Fibroblast of skin of right biceps (primary cell): ENCODE data around the gene AP5M1.
"Not testable (repeated sequence)": the region's sequence is repeated elsewhere in the genome, so short reads cannot be mapped to it uniquely, and the experiment has no call there.

Source experiments
- DNase-seq: peaks from one replicate; pipeline ENCODE4 v3.0.0-alpha.2; 2013

The AP5M1 gene, protein sequence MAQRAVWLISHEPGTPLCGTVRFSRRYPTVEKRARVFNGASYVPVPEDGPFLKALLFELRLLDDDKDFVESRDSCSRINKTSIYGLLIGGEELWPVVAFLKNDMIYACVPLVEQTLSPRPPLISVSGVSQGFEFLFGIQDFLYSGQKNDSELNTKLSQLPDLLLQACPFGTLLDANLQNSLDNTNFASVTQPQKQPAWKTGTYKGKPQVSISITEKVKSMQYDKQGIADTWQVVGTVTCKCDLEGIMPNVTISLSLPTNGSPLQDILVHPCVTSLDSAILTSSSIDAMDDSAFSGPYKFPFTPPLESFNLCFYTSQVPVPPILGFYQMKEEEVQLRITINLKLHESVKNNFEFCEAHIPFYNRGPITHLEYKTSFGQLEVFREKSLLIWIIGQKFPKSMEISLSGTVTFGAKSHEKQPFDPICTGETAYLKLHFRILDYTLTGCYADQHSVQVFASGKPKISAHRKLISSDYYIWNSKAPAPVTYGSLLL

DNA sequence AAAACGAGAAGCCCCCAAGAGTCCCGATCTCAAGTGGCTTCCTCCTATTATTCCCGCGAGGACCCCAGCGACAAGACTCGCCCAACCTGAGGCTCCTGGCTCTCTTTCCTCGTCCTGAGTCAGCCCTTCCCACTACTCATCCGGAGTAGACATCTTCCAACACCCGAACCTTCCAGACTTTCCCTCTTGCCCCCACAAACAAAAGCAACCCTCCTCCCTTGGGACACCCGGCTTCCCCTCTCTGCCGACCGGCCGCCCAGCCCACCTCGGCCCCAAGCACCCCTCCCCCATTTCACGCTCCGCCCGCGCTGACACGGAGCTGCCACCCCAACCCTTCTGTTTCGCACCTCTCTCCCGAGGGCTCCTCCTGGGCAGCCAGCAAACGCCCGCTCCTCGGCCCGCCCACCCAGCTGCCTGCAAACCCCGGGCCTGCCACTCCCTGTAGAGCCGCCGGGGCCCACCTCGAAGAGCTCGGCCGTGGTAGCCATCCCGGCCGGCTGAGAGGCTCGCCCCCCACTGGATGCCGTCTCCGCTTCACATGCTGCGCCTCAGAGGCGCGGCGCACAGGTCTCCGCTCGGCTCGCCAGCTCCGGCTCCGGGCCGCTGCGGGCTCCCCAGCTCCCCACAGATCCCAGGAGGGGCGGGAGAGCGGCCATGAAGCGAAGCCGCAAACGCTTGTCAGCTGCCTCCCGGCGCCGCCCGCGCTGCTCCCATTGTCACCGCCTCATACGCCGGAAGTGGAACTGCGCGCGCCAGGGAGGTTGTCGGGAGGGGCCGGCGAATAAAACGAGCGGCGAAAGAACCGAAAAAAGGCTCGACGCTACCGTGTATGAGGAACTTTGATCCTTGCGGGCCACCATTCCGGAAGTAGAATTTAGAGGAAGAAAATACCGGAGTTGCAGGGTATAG, at the start of gene AP5M1, which contains the start of gene EXOC5:
Gene AP5M1 (plus strand): TSS at position 811 of the 909 bp plus-strand sequence. CDS start 344 bp downstream, outside the sequence.
Gene EXOC5 (minus strand): TSS at position 745 of the 909 bp plus-strand sequence. CDS start 257 bp downstream, at position 488.
- peak; percentile 95 for DNase-seq

DNA sequence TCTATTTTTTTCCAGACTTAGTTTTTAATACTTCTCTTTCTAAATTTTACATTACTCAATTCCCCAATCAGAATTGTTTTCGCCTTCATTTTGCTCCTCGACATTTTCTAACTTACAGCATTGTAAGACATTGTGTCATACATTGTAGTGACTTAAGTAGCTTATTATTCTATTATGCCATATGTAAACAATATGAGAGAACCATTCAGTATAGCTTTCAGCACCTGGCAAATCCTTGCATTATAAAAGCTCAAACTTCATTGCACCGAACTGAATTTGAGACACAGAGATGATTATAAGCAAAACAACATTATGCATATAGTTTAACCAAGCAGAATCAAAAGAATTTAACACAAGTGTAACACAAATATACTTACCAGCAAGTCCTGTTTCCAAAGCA, 46.8 kb upstream of the AP5M1 start:
- no peak for DNase-seq

DNA sequence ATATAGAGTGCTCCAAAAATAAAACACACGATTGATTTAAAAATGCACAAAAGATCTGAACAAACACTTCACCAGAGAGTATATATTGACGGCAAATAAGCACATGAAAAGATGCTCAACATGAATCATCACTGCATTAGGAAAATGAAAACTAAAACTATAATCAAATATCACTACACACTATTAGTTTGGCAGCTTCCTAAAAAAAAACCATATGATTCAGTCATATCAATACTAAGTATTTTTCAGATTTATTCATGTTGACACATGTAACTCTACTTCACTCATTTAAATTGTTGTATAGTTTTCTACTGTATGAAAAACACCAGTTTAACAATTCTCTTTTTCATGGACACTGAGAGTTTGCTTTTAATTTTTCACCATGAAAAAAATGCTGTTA, 41.7 kb upstream of the AP5M1 start:
- DNase-seq: no peak

DNA sequence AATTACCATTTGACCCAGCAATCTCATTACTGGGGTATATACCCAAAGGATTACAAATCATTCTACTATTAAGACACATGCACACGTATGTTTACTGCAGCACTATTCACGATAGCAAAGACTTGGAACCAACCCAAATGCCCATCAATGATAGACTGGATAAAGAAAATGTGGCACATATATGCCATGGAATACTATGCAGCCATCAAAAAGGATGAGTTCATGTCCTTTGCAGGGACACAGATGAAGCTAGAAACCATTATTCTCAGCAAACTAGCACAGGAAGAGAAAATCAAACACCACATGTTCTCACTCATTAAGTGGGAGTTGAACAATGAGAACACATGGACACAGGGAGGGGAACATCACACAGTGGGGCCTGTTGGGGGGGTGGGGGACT, 40.5 kb upstream of the AP5M1 start:
- DNase-seq: not testable (repeated sequence)

DNA sequence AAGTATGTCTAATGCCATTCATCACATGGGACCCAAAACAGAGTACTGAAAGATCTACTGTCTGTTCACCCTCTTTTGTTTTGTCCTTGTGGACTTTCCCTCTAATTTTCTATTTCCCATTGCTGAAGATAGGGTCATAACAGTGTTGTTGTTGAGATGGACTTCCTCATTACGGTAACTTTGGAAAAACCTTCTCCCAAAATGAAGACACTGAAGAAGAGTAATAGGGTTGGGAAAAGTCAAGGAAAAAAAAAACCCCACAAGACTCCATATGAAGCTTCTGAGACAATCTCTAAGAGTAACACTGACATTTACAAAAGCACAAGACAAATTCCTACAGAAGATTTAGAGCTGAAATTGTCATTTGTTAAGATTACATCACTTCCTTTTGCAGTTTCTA, 36.8 kb upstream of the AP5M1 start:
- DNase-seq: no peak

DNA sequence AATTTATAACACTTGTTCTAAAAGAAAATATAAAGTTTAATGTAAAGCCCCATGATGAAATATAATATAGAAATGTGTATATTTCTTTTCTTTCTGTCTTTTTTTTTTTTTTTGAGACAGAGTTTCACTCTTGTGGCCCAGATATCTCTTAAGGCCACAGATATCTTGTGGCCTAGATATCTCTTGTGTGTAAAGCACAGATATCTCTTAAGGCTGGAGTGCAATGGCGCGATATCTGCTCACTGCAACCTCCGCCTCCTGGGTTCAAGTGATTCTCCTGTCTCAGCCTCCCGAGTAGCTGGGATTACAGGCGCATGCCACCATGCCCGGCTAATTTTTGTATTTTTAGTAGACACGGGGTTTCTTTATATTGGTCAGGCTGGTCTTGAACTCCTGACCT, 28.7 kb upstream of the AP5M1 start:
- not testable (repeated sequence) for DNase-seq

DNA sequence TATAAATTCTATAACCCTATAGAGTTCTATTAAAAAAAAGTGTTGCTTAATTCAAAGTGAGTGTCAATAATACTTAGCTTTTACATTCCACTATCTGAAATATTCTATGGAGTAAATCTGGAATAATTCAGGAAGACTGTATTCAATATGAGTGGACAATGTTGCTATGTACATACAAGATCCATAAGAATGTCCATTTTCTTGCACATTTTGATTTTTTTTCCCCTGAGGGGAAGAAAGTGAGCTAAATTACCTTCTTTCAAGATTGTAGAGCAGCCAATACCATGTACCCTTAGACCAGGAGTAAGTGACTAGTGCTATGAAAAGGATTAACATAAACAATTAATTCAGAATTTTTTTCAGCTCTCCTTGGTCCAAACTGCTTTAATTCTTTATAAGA, 25.5 kb upstream of the AP5M1 start:
- DNase-seq: no peak

DNA sequence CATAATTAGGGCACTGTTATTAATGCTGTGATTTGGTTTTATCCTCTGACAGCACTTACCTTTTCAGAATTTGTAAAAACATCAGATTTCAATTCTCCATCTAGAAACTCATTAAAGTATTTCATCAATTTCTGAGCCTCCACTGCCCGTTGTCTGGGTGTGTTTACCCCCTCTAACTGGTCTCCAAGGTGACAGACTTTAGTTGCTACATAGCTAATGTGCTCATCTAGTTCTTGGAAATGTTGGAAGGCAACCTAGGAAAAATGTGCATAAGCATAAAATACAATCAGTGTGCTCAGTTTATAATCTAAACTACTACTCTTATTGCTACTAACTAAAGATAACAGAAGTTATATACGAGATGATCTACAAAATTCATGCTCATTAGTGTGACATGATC, 24.7 kb upstream of the AP5M1 start:
- peak; percentile 5 for DNase-seq

DNA sequence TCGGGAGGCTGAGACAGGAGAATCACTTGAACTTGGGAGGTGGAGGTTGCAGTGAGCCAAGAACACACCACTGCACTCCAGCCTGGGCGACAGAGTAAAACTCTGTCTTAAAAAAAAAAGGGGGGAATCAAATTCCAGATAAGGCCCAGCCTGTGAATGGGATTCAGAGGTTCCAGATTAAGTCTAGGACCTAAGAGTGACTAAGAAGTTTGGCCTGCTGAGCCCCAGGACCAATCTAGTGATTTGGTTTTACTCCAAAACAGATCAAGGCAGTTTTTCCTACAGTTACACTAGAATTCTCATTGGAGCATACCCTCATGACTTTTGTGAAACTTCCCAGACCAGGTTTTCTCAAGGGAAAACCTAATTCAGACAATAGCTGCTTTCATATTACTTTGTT, 22.8 kb upstream of the AP5M1 start:
- peak; percentile 31 for DNase-seq

DNA sequence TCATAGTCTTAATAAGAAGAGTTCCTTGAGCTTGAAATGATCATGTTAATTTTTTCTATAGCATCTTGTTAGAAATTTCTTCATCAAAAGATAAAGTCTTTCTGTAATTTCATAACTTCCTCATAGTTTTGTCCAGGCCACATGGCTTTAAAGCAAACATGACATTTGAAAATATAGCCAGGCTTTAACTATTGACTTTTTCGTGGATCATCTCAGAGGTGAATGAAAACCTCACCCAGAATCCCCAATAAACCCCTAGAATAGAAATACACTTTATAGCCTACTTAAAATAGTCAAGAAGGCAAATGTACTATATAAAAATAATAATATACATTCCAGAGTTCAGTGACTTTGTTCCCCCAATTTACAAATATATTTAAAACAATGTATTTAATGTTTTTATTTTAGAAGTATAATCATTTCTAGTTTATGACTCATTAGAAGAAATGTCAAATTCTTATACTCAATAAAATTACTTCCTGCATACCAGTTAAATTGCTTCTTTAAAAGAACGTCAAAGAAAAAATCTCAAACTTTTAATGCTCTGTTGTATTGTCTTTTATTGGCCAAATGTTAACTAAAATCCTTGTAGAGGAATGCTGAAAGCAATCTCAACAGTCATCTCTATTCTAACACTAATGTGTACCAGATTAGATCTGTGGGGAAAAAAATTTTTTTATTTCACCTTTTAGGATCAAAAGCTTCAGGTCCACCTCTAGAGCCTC, 21.7 kb upstream of the AP5M1 start:
- DNase-seq: peak; percentile 40

DNA sequence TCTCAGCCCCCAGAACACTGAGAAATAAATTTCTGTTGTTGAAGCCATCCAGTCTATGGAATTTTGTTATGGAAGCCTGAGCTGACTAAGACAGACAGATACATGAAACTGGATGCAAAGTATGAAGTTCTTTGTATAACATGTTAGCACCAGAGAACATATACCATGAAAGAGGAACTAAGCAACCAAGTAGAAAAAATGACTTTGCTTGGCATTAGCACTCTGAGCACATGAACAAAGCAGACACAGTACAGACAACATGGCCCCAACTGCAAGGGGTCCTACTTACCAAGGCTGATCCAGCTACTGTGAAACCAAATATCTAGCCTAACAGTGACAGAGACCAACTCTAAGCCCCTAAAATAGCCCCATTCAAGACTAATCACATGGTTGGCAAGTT, 13.9 kb upstream of the AP5M1 start:
- DNase-seq: no peak

DNA sequence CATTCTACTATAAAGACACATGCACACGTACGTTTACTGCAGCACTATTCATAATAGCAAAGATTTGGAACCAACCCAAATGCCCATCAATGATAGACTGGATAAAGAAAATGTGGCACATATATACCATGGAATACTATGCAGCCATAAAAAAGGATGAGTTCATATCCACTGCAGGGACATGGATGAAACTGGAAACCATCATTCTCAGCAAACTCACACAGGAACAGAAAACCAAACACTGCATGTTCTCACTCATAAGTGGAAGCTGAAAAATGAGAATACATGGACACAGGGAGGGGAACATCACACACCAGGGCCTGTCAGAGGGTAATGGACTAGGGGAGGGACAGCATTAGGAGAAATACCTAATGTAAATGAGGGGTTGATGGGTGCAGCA, 10.6 kb upstream of the AP5M1 start:
- DNase-seq: not testable (repeated sequence)

DNA sequence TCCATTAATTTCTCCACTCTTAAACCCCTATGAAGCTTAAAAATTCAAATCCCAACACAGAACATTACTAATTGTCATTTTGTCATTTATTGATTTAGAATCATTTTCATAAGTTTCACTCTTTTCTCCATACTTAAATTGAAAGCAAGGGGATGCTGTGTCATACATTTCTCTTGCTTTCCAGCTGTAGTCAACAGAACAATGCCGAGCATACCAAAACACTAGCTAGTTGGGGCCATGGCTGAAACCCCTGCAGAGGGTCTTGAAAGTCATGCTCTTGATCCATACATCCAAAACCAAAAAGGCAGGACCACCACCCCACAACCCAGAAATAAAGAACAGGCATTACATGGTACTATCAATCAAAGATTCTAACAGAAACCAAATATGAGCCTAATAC, 9.1 kb upstream of the AP5M1 start:
- DNase-seq: no peak

DNA sequence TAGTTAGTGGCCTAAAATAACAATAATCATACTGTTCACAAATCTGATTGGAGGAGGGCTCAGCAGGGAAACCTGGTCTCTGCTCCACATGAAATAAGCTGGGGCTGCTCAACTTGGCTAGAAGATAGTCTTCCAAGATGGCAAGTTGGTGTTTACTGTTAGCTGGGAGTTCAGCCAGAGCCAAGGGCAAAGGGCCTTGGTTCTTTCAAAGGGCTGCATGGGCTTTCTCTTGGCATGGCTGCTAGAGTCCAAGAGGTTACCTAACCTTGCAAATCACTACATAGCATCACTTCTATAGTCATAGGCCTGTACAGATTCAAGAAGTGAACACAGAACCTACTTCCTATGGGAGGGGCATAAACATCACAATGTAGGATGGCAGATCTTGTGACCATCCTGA, 7.2 kb upstream of the AP5M1 start:
- DNase-seq: no peak

DNA sequence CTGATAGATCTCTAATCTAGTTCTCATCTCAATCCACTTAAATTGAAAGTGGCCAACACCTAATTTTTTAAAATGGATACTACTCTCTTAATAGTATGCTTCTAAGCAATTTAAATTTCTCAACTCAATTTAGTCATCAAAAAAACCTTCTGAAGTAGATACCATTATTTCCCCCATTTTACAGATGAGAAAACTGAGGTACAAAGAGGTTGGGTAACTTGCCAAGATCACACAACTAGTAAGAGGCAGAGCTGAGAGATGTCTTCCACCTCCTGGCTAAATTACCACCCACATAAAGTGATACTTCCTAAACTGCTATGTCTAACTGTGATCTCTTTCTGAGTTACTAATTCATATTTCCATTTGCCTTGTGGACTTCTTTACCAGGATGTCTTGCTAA, 6.7 kb upstream of the AP5M1 start:
- no peak for DNase-seq

DNA sequence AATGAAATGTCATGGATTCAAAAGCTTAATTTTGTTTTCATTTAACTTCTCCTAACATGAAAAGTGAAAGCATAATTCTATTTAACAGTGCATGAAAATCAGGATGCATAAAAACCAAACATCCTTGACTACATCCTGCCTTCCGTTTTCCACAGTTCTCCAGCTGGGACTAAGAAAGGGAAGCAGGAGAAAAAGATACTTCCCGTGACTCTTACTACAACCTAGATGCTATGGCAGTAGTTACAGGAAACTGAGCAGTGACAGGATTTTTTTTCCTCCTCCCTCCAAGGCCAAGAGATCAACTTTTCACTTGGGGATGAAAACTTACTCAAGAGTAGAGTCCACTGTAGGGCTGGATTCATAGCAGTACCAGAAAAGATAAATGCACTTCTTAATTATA, 2.7 kb upstream of the AP5M1 start:
- DNase-seq: peak; percentile 5

DNA sequence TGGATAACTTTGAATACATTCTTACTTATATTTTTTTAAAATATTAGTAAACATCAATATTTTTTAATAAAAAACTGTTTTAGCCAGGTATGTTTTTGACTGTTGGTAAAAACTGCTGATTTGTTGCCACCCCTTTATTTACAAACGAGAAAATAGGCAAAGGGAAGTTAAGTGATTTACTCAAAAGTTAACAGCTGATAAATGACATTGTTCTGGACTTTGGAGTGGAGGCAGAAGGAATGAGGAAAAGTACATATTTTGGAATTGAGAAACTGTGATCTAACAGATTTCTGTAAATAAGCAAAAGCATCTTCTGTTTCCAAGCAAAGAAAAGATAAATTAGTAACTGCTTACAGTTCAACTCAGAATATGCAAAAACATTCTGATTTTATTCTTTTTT, 4.5 kb downstream of the AP5M1 start:
- no peak for DNase-seq

DNA sequence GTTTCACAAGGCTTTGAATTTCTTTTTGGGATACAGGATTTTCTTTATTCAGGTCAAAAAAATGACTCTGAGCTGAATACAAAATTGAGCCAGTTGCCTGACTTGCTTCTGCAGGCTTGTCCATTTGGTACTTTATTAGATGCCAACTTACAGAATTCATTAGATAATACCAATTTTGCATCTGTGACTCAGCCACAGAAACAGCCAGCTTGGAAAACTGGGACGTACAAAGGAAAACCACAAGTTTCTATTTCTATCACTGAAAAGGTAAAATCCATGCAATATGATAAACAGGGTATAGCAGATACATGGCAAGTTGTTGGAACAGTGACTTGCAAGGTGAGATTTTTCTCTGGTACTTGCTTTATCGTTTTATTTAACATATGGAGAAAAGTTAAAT, 5.8 kb downstream of the AP5M1 start:
- no peak for DNase-seq

DNA sequence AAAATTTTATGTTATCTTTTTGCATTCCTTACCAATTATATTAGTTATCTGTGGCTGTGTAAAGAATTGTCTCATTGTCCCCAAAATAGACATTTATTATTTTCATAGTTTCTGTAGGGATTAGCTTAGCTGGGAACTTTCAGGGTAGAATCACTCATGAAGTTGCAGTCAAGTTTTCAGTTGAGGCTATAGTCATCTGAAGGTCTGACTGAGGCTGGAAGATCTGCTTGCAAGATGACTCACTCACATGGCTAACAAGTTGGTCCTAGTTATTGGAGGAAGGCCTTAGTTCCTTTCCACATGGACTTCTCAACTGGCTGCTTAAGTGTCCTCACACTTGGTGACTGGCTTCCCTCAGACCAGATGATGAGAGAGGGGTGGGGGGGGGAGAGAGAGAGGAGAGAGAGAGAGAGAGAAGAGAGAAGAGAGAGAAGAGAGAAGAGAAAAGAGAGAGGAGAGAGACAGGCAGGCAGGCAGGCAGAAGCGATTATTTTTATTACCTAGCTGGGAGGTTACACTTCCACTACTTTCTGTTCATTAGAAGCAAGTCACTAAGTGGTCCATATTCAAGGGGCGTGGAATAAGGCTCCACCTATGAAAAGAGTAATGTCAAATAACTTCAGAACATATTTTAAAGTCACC, 6.4 kb downstream of the AP5M1 start:
- peak; percentile 3 for DNase-seq

DNA sequence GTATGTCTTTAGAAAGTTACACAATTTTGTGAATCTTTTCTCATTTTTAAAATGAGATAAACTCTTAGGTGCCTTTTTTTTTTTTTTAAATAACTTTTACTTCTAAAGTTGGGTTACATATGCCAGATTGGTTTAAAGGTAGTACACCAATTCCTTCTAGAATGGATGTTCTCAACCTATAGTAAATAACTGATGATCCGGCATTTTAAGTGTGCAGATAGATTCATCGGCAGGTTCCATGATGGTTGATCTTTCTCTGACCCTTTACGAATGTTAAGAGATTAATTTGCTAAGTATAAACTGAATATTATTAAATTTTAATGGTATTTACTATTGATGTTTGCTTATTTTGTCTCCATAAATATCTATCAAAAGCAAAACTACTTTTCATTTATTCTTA, 8.3 kb downstream of the AP5M1 start:
- DNase-seq: no peak

DNA sequence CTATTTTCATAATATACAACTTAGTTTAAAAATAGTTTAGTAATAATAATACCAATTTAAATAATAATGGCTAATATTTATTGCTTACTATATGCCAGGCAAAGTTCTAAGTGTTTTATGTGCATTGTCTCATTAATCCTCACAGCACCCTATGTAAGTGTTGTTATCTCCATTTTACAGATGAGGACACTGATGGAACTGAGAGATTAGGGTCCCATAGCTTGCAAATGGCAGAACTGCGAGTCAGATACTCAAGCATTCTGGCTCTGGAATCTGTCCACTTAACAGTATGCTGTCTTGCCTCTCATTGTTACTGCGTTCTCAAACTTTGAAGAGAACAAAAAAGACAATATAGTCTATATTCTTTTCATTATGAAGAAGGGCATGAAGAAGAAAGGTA, 19.0 kb downstream of the AP5M1 start:
- DNase-seq: no peak

DNA sequence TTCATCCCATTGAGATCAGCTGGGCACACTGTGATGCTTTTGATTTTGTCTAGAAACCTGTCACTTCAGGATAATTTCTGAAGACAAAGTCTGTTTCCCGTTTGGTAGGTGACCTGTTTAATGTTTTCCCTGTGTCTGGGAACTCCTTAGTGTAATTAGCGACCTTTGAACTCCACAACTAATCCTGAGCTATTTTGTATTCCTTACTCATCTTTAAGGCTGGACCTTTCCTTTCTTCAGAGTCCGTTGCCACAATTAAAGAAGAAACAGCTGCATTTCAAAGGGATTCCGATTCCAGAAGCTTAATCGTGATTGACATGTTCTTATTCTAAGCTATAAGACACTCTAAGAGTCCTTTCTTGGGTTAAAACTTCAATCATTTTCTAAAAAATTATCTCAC, 22.0 kb downstream of the AP5M1 start:
- no peak for DNase-seq
